Measurements from ENCODE around the gene CD79B.

CD79B gene

GRCh38 chr17:63931981-63932561 is at the start of gene CD79B:
Gene CD79B (minus strand): TSS chr17:63932331. CDS start chr17:63932261, 70 bp downstream.
- peak within 1 kb of the TSS; percentile 79 for H3K4me3 ChIP-seq (ENCODE audit: low read depth, low read length)

GRCh38 chr17:63978272-63979200 is 46.4 kb upstream of the CD79B start:
- no peak overlapping the region for H3K4me3 ChIP-seq (ENCODE audit: low read depth, low read length)
- TF ChIP-seq CTCF (IDR thresholded peaks at IDR 0.05; ENCODE audit: borderline replicate concordance, insufficient read depth, low read depth, low read length) = no peak

More at GRCh38 chr17:63931981-63932561, at the start of gene CD79B:
- no peak for TF ChIP-seq CTCF (IDR thresholded peaks at IDR 0.05; ENCODE audit: borderline replicate concordance, insufficient read depth, low read depth, low read length)

GRCh38 chr17:63976702-63977101 is 44.6 kb upstream of the CD79B start:
- TF ChIP-seq CTCF (IDR thresholded peaks at IDR 0.05; ENCODE audit: borderline replicate concordance, insufficient read depth, low read depth, low read length) = no peak
- H3K4me3 ChIP-seq (ENCODE audit: low read depth, low read length) = no peak overlapping the region

DNA sequence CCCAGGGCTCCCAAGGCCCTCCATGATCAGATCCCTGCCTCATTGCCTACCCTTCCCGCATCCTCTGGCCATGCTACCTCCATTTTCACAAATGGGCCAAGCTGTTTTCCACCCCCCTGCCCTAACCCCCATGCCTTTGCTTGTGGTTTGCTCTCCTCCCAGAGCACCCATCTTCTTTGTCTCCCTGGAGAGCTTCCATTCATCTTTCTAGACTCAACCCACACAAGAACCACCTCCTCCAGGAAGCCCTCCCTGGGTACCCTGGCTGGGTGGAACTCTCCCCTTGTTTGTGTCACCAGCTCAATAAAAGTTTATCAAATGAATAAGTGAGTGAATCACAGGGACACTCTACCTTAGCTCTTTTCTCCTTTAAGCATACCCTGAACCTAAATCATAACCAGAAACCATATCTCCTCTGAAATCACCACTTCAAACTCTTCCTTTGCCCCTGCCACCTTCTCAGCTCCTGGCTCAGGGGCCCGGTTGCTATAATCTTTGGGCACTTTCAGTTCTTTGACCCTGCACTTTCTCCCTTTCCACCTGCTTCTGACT is 43.5 kb upstream of the CD79B start:
- no peak overlapping the region for H3K4me3 ChIP-seq (ENCODE audit: low read depth, low read length)
- no peak for TF ChIP-seq CTCF (IDR thresholded peaks at IDR 0.05; ENCODE audit: borderline replicate concordance, insufficient read depth, low read depth, low read length)

DNA sequence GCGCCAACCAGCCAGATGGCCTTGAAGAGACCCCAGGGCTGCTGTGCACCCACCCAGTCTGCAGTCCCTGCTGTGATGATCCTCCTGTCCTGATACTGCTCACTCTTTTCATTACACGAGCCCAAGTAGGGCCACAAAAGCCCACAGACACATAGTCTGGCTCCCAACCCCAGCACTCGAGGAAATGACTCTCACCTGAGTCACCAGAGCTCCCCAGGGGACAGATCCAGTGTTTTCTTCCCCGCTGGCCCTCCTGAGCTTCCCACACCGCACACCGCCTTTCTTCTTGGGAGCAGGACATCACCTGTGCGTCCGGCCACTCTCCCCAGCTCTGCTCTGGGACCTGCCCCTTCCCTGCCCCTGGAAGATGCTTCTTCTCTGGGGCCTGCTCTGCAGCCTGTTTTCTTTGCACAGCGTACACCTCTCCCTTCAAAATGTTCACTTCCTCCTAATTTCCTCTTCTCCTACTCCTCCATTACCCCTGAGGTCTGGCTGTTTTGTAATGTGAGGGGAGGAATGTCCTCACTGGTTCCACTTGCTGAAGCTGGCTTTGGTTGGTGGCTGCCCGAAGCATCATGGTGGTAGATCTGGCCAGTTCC is 42.6 kb upstream of the CD79B start:
- H3K4me3 ChIP-seq (ENCODE audit: low read depth, low read length) = no peak overlapping the region
- no peak for TF ChIP-seq CTCF (IDR thresholded peaks at IDR 0.05; ENCODE audit: borderline replicate concordance, insufficient read depth, low read depth, low read length)

DNA sequence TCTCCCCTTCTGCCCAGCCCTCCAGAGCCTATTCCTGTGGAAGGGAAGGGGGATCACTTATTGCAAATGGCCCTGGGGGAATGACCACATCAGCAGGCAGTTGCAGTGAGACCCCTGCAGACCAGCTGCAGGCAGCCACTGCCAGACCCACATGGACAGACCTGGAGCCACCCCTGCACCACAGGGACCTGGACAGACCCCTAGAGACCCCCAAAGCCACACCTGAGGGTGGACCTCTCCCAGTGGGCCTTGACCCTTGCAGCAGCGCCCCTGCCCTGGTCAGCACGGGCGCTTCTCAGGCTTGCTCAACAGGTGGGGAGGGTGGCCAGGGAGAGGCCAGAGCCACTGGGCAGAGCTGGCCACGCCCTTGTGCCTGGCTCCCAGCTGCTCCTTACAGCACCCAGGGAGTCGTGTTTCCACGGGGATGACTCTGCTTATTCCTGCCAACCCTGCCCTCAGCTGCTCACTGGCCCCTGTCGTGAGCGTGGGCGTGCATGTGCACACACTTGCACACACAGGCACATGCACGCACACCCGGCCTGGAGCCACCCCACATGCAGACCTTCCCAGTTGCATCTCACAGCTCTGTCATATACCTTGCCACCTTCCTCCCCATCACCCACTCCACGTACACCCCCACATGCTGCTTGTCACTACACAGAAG is 41.9 kb upstream of the CD79B start:
- no peak for TF ChIP-seq CTCF (IDR thresholded peaks at IDR 0.05; ENCODE audit: borderline replicate concordance, insufficient read depth, low read depth, low read length)
- no peak overlapping the region for H3K4me3 ChIP-seq (ENCODE audit: low read depth, low read length)
